Progenitor cell of endocrine pancreas (in vitro differentiated cells): ENCODE measurements around the gene MPZ. TPM values are rescaled to one million over a fixed set of nuclear protein-coding genes. Genes with fewer than 3 reads are reported as not detected.

ENCODE experiments used
- DNase-seq: peaks from one replicate; pipeline ENCODE4 v3.0.0; 2021; ENCODE audit warnings: low spot score; ENCODE audit not compliant: unreplicated experiment
- H3K27ac Mint-ChIP-seq: 2 replicates; pipeline ENCODE4 v1.8.0; 2021; ENCODE audit warnings: mild to moderate bottlenecking, moderate library complexity, mixed read lengths
- H3K27me3 Mint-ChIP-seq: 2 replicates; pipeline ENCODE4 v1.8.0; 2021; ENCODE audit warnings: mixed read lengths
- H3K36me3 Mint-ChIP-seq: 2 replicates; pipeline ENCODE4 v1.8.0; 2022; ENCODE audit warnings: mixed read lengths; ENCODE audit not compliant: insufficient read depth
- H3K4me1 Mint-ChIP-seq: 2 replicates; pipeline ENCODE4 v1.8.0; 2021; ENCODE audit warnings: low read depth, mixed read lengths
- H3K4me3 Mint-ChIP-seq: 2 replicates; pipeline ENCODE4 v1.8.0; 2021; ENCODE audit warnings: low read depth, mild to moderate bottlenecking, moderate library complexity, mixed read lengths
- H3K9me3 Mint-ChIP-seq: 2 replicates; pipeline ENCODE4 v1.8.0; 2021; ENCODE audit warnings: low read depth, mixed read lengths
- CTCF ChIP-seq: fragments of 200-600 bp; sonication (generic); IDR thresholded peaks from one replicate; pipeline ENCODE4 v1.5.0; 2021; ENCODE audit warnings: antibody characterized with exemption, mild to moderate bottlenecking; ENCODE audit not compliant: unreplicated experiment
- total RNA-seq: library from RNA; stranded (reverse); gene quantifications from 2 replicates; pipeline ENCODE4 v1.2.1, GENCODE V29; 2021

The MPZ gene
- total RNA-seq, 1 donor from 2014 or later: 4.4 TPM

GRCh38 chr1:161298116-161298515 is 11.7 kb downstream of the MPZ start:
- H3K4me1 Mint-ChIP-seq: no peaks in the 10 kb centered on the region

GRCh38 chr1:161297415-161297814 is 12.4 kb downstream of the MPZ start:
- Mint-ChIP-seq H3K9me3 (no peaks in the 10 kb centered on the region), H3K36me3 (no peaks in the 10 kb centered on the region), H3K27ac (no peak overlapping the region), H3K27me3 (no peaks in the 10 kb centered on the region), H3K4me1 (no peaks in the 10 kb centered on the region), H3K4me3 (no peak overlapping the region)
- TF ChIP-seq CTCF: no peak
- no peak for DNase-seq

More at GRCh38 chr1:161298116-161298515, 11.7 kb downstream of the MPZ start:
- no peaks in the 10 kb centered on the region for H3K27me3 Mint-ChIP-seq
- no peak overlapping the region for H3K4me3 Mint-ChIP-seq
- no peak for DNase-seq
- no peak overlapping the region for H3K27ac Mint-ChIP-seq
- TF ChIP-seq CTCF: no peak
- H3K36me3 Mint-ChIP-seq: no peaks in the 10 kb centered on the region
- H3K9me3 Mint-ChIP-seq: no peaks in the 10 kb centered on the region

- H3K4me3 Mint-ChIP-seq: no peak overlapping the region
- no peaks in the 10 kb centered on the region for H3K36me3 Mint-ChIP-seq
- peaks cover 1% of the 10 kb centered on the region for H3K4me1 Mint-ChIP-seq
- no peaks in the 10 kb centered on the region for H3K27me3 Mint-ChIP-seq
- no peaks in the 10 kb centered on the region for H3K9me3 Mint-ChIP-seq
- DNase-seq: no peak
- no peak overlapping the region for H3K27ac Mint-ChIP-seq
- TF ChIP-seq CTCF: no peak
These were observed 19.0 kb downstream of the MPZ start for GRCh38 chr1:161290779-161291178.

GRCh38 chr1:161287482-161288054 is 22.2 kb downstream of the MPZ start:
- Mint-ChIP-seq H3K27ac (no peak overlapping the region), H3K4me3 (no peak overlapping the region), H3K4me1 (peaks cover 4% of the 10 kb centered on the region), H3K27me3 (peaks cover 22% of the 10 kb centered on the region), H3K36me3 (peaks cover 3% of the 10 kb centered on the region), H3K9me3 (no peaks in the 10 kb centered on the region)
- no peak for DNase-seq
- no peak for TF ChIP-seq CTCF

- Mint-ChIP-seq H3K36me3 (peaks cover 3% of the 10 kb centered on the region), H3K27me3 (peaks cover 23% of the 10 kb centered on the region), H3K4me1 (peaks cover 3% of the 10 kb centered on the region), H3K9me3 (no peaks in the 10 kb centered on the region), H3K27ac (no peak overlapping the region), H3K4me3 (no peak overlapping the region)
- TF ChIP-seq CTCF: no peak
- no peak for DNase-seq
These were observed 24.2 kb downstream of the MPZ start for GRCh38 chr1:161285521-161285920.
